Measurements from ENCODE around the gene RPL7L1. TPM values are rescaled to one million over a fixed set of nuclear protein-coding genes. Genes with fewer than 3 reads are reported as not detected.
"Not testable (repeated sequence)": the region's sequence is repeated elsewhere in the genome, so short reads cannot be mapped to it uniquely, and the experiment has no call there.

The RPL7L1 gene
- total and polyA plus RNA-seq, 2 of the 4 experiments (the other 2 are of a cell fraction) = 43.0 to 112 TPM

GRCh38 chr6:42888201-42888600 is 8.8 kb downstream of the RPL7L1 start:
- H4K20me1 ChIP-seq (ENCODE audit: insufficient read depth, low read length); BruUV-seq (replicated peaks); H2BK15ac ChIP-seq (ENCODE audit: low read depth, low read length); dilution Hi-C loops (cut with HindIII; ENCODE audit: low sequenced_read_pairs, unreplicated experiment); H3K56ac ChIP-seq (ENCODE audit: extremely low read depth, insufficient read depth, low read length); H3K9ac ChIP-seq (ENCODE audit: low read depth, low read length); H3K23ac ChIP-seq (ENCODE audit: low read depth, low read length); H3K4me3 ChIP-seq (ENCODE audit: insufficient read depth, low read depth, low read length); H4K91ac ChIP-seq (ENCODE audit: insufficient read depth, low read depth, low read length); H2BK20ac ChIP-seq (ENCODE audit: low read depth, low read length); H3K27ac ChIP-seq (ENCODE audit: insufficient read depth, low read length); H2BK120ac ChIP-seq (ENCODE audit: low read depth, low read length); H2AK5ac ChIP-seq (ENCODE audit: low read depth, low read length); H4K5ac ChIP-seq (ENCODE audit: low read depth, low read length); H4K8ac ChIP-seq (ENCODE audit: low read depth in 2 of 2, low read length in 2 of 2); POLR2A ChIA-PET (ENCODE audit: unreplicated experiment); H3K4ac ChIP-seq (ENCODE audit: low read depth, low read length); ATAC-seq (ENCODE audit: low read depth); H3K4me2 ChIP-seq (ENCODE audit: low read depth, low read length); H3K4me1 ChIP-seq (ENCODE audit: control insufficient read depth, insufficient read depth, low read length); DNase-seq; H3K14ac ChIP-seq (replicated peaks; ENCODE audit: low read depth, low read length); H3K18ac ChIP-seq (ENCODE audit: low read depth, low read length); H2BK5ac ChIP-seq (ENCODE audit: low read depth, low read length, poor library complexity, severe bottlenecking); H3K9me1 ChIP-seq (ENCODE audit: insufficient read depth, low read length); H2AFZ ChIP-seq (replicated peaks; ENCODE audit: low read length, poor library complexity); CTCF ChIA-PET; H3K9me3 ChIP-seq (ENCODE audit: control insufficient read depth, insufficient read depth, low read length); intact Hi-C loops (cut with micrococcal nuclease); H3K27me3 ChIP-seq (ENCODE audit: control insufficient read depth, insufficient read depth, low read length); H2AK9ac ChIP-seq (replicated peaks; ENCODE audit: low read depth, low read length, poor library complexity): not testable (repeated sequence)
- no CpG with 5 or more reads among the region's 4 CpGs for WGBS, 2 experiments (ENCODE audit: extremely low coverage in 2 of 2, insufficient read length in 1 of 2)
- in situ Hi-C loops (cut with MboI; ENCODE audit: low sequenced_read_pairs) = loop anchor here (25.0 kb wide), 1 partner anchor 801 kb away; no protein-coding TSS in a partner anchor
- H3K79me1 ChIP-seq (ENCODE audit: low read depth in 1 of 2, low read length in 2 of 2) = peaks cover 23% of the 10 kb centered on the region in 2 experiments
- peaks cover 31% of the 10 kb centered on the region for H3K36me3 ChIP-seq (ENCODE audit: control insufficient read depth, insufficient read depth, low read length)
